ENCODE data around the gene AHI1. TPM values are rescaled to one million over a fixed set of nuclear protein-coding genes. Genes with fewer than 3 reads are reported as not detected.
"Not testable (repeated sequence)": the region's sequence is repeated elsewhere in the genome, so short reads cannot be mapped to it uniquely, and the experiment has no call there.

The AHI1 gene
- total and polyA plus RNA-seq, 2 of the 13 experiments (the other 11 are each of a cell fraction or from before 2014, with no cell fraction given) = 7.2 to 18.6 TPM

- H3K4me3 ChIP-seq (replicated peaks in 1 of 3; ENCODE audit: insufficient read depth in 1 of 3, low read depth in 2 of 3, low read length in 3 of 3); FAIRE-seq; POLR2A ChIA-PET; in situ Hi-C loops (cut with HindIII; ENCODE audit: extremely low pct_ligation_motif_present, low pct_unique_long_range_greater_than_20kb); H3K27ac ChIP-seq (ENCODE audit: extremely low read length, insufficient read depth, low read length); DNase-seq (ENCODE audit: low spot score); H2AFZ ChIP-seq (ENCODE audit: low read length); H3K9ac ChIP-seq (ENCODE audit: insufficient read depth, low read depth, low read length); intact Hi-C loops (cut with micrococcal nuclease; ENCODE audit: unreplicated experiment); ATAC-seq; BruUV-seq (replicated peaks); H4K20me1 ChIP-seq (ENCODE audit: insufficient read depth, low read length); H3K27me3 ChIP-seq (ENCODE audit: control insufficient read depth in 1 of 2, insufficient read depth in 2 of 2, low read length in 2 of 2); CTCF ChIA-PET (ENCODE audit: low intra/inter-chr PET ratio, low total read pairs); H3K4me2 ChIP-seq (ENCODE audit: low read depth, low read length); H3K4me1 ChIP-seq (ENCODE audit: insufficient read depth, low read length); H3K79me2 ChIP-seq (ENCODE audit: insufficient read depth, low read length): not testable (repeated sequence)
- peaks cover 53% of the 10 kb centered on the region for H3K9me3 ChIP-seq (ENCODE audit: low read length)
- peaks cover 2 to 13% of the 10 kb centered on the region in 2 experiments; a peak in 4 of 5 replicates for H3K36me3 ChIP-seq (replicated peaks in 1 of 2; ENCODE audit: control insufficient read depth in 1 of 2, insufficient read depth in 2 of 2, low read length in 2 of 2)
- 0 out of 2 replicates have a peak, but pooled peaks have one; percentile 32 for TF ChIP-seq ZNF562 (CRISPR knock-in tag; IDR thresholded peaks at IDR 0.05; ENCODE audit: borderline replicate concordance)
- WGBS (ENCODE audit: low lambda C conversion rate) = 91% methylated on average over 2 of the region's 2 CpGs
Observed at GRCh38 chr6:135483903-135484302, 13.6 kb downstream of the AHI1 start.

- Histone ChIP-seq H3K4me1 (ENCODE audit: insufficient read depth, low read length) (no peaks in the 10 kb centered on the region), H3K4me2 (ENCODE audit: low read depth, low read length) (no peak overlapping the region), H3K9ac (ENCODE audit: insufficient read depth, low read depth, low read length) (no peak overlapping the region), H3K4me3 (replicated peaks in 1 of 3; ENCODE audit: insufficient read depth in 1 of 3, low read depth in 2 of 3, low read length in 3 of 3) (no peak overlapping the region), H3K9me3 (ENCODE audit: low read length) (peaks cover 62% of the 10 kb centered on the region), H3K36me3 (replicated peaks in 1 of 2; ENCODE audit: control insufficient read depth in 1 of 2, insufficient read depth in 2 of 2, low read length in 2 of 2) (peaks cover 4 to 13% of the 10 kb centered on the region in 2 experiments; a peak in 4 of 5 replicates), H3K27me3 (ENCODE audit: control insufficient read depth in 1 of 2, insufficient read depth in 2 of 2, low read length in 2 of 2) (no peaks in the 10 kb centered on the region), H2AFZ (ENCODE audit: low read length) (no peak overlapping the region), H3K27ac (ENCODE audit: extremely low read length, insufficient read depth, low read length) (no peak overlapping the region), H4K20me1 (ENCODE audit: insufficient read depth, low read length) (no peaks in the 10 kb centered on the region), H3K79me2 (ENCODE audit: insufficient read depth, low read length) (no peaks in the 10 kb centered on the region)
- ChIA-PET CTCF (ENCODE audit: low intra/inter-chr PET ratio, low total read pairs) (no interaction called here), POLR2A (no interaction called here)
- no TSS peak for BruUV-seq (replicated peaks)
- DNase-seq (ENCODE audit: low spot score) (no peak), FAIRE-seq (no peak), ATAC-seq (no peak)
- intact Hi-C loops (cut with micrococcal nuclease; ENCODE audit: unreplicated experiment) = no loop called here
- in situ Hi-C loops (cut with HindIII; ENCODE audit: extremely low pct_ligation_motif_present, low pct_unique_long_range_greater_than_20kb) = no loop called here
- 98% methylated on average over 3 of the region's 3 CpGs for WGBS (ENCODE audit: low lambda C conversion rate)
- TF ChIP-seq ZNF740 (CRISPR knock-in tag; IDR thresholded peaks at IDR 0.05) = no peak
- TF ChIP-seq ZNF235 (CRISPR knock-in tag; IDR thresholded peaks at IDR 0.05; ENCODE audit: borderline replicate concordance) = no peak
- no peak for TF ChIP-seq ZBTB37 (CRISPR knock-in tag; IDR thresholded peaks at IDR 0.05)
- TF ChIP-seq CCAR2 (optimal IDR thresholded peaks at IDR 0.05; ENCODE audit: low read depth, low read length) = no peak
- no peak for TF ChIP-seq MAF1 (CRISPR knock-in tag; IDR thresholded peaks at IDR 0.05; ENCODE audit: borderline replicate concordance)
- no peak for TF ChIP-seq MXI1 (IDR thresholded peaks at IDR 0.05; ENCODE audit: borderline replicate concordance, low read depth, low read length)
- TF ChIP-seq CREBL2 (CRISPR knock-in tag; IDR thresholded peaks at IDR 0.05; ENCODE audit: borderline replicate concordance) = no peak
- no peak for TF ChIP-seq REXO4 (CRISPR knock-in tag; IDR thresholded peaks at IDR 0.05; ENCODE audit: borderline replicate concordance)
- TF ChIP-seq FOSL2 (CRISPR knock-in tag; IDR thresholded peaks at IDR 0.05) = no peak
- no peak for TF ChIP-seq FOXP1 (IDR thresholded peaks at IDR 0.05)
- TF ChIP-seq FOXP1 (CRISPR knock-in tag; IDR thresholded peaks at IDR 0.05) = no peak
- TF ChIP-seq, protein P1, sequence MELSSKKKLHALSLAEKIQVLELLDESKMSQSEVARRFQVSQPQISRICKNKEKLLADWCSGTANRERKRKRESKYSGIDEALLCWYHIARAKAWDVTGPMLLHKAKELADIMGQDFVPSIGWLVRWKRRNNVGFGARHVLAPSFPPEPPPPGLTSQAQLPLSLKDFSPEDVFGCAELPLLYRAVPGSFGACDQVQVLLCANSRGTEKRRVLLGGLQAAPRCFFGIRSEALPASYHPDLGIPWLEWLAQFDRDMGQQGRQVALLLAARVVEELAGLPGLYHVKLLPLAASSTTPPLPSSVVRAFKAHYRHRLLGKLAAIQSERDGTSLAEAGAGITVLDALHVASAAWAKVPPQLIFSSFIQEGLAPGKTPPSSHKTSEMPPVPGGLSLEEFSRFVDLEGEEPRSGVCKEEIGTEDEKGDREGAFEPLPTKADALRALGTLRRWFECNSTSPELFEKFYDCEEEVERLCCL (CRISPR knock-in tag; IDR thresholded peaks at IDR 0.05; ENCODE audit: borderline replicate concordance) = no peak
- TF ChIP-seq, protein P2, sequence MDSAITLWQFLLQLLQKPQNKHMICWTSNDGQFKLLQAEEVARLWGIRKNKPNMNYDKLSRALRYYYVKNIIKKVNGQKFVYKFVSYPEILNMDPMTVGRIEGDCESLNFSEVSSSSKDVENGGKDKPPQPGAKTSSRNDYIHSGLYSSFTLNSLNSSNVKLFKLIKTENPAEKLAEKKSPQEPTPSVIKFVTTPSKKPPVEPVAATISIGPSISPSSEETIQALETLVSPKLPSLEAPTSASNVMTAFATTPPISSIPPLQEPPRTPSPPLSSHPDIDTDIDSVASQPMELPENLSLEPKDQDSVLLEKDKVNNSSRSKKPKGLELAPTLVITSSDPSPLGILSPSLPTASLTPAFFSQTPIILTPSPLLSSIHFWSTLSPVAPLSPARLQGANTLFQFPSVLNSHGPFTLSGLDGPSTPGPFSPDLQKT (CRISPR knock-in tag; IDR thresholded peaks at IDR 0.05; ENCODE audit: borderline replicate concordance) = no peak
Observed at GRCh38 chr6:135481783-135482369, 15.7 kb downstream of the AHI1 start.
